ACC112 (cell line): ENCODE results near the gene GAPVD1.

Source experiments
- H2AFZ ChIP-seq: fragments of 200-600 bp; sonication (generic); one replicate; pipeline ENCODE4 v1.6.0; 2017; ENCODE audit warnings: antibody characterized with exemption, low read length; ENCODE audit not compliant: unreplicated experiment
- H3K27ac ChIP-seq: fragments of 200-600 bp; sonication (generic); 2 replicates; pipeline ENCODE4 v1.5.1; 2014; ENCODE audit warnings: low read depth, mild to moderate bottlenecking, antibody characterized with exemption, low read length, moderate library complexity
- H3K27me3 ChIP-seq: fragments of 200-600 bp; sonication (generic); 2 replicates; pipeline ENCODE4 v1.6.1; 2014; ENCODE audit warnings: mild to moderate bottlenecking, antibody characterized with exemption, low read length, moderate library complexity, mixed read lengths; ENCODE audit not compliant: insufficient read depth
- H3K36me3 ChIP-seq: fragments of 200-600 bp; sonication (generic); 2 replicates; pipeline ENCODE4 v1.6.1; 2016; ENCODE audit warnings: mild to moderate bottlenecking, antibody characterized with exemption, low read length, moderate library complexity, mixed read lengths; ENCODE audit not compliant: insufficient read depth
- H3K4me1 ChIP-seq: fragments of 200-600 bp; sonication (generic); one replicate; pipeline ENCODE4 v1.6.1; 2016; ENCODE audit warnings: low read length, mixed read lengths; ENCODE audit not compliant: insufficient read depth, unreplicated experiment, control insufficient read depth
- H3K4me3 ChIP-seq: fragments of 200-600 bp; sonication (generic); 2 replicates; pipeline ENCODE4 v1.5.1; 2014; ENCODE audit warnings: mild to moderate bottlenecking, low read depth, low read length
- H3K79me2 ChIP-seq: fragments of 200-600 bp; sonication (generic); one replicate; pipeline ENCODE4 v1.6.0; 2016; ENCODE audit warnings: low read length; ENCODE audit not compliant: control insufficient read depth, unreplicated experiment, insufficient read depth

Gene GAPVD1

DNA sequence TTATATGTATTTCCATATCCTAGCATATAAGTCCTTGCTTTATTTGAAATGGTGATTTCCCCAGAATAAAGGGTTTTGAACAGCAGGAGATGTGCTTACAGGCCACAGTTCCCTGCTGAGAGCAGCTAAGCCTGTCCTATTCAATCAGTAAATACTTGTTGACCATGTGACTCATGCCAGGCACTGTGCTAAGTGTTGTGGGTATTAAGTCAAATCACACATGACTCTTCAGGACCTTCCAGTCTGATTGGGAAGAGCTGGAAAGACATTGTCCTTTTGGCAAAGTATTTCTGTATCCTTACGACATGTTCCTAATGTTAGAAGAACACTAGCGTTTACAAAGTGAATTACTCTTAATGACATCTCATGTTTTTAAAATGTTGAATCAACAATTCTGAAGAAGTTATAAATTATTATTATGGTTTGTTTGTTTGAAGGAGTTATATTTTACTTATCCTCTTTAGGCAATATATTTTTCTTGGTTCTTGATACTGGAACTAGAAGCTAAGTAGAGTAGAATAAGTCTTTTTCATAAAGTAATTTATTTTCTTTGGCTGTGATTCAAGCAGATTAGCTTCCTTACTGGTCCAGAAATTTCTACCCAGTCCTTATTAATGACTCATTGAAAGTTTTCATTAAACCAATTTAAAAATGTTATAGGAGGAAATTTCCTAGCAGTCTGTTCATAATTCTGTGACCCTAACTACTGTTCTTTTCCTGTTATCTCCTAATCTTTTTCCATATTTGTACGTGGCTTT is 82.1 kb downstream of the GAPVD1 start:
- Histone ChIP-seq H3K27me3 (no peaks in the 10 kb centered on the region), H3K4me3 (no peak overlapping the region), H3K79me2 (no peaks in the 10 kb centered on the region), H2AFZ (no peak overlapping the region), H3K4me1 (peaks cover 14% of the 10 kb centered on the region), H3K27ac (peak overlapping the region; percentile 59), H3K36me3 (peaks cover 34% of the 10 kb centered on the region)

GRCh38 chr9:125346080-125346732 is 84.6 kb downstream of the GAPVD1 start:
- Histone ChIP-seq H3K27me3 (no peaks in the 10 kb centered on the region), H3K4me1 (peaks cover 14% of the 10 kb centered on the region)

GRCh38 chr9:125355601-125356000 is 94.0 kb downstream of the GAPVD1 start:
- Histone ChIP-seq H3K4me1 (no peaks in the 10 kb centered on the region), H3K36me3 (peaks cover 37% of the 10 kb centered on the region), H3K27ac (no peak overlapping the region), H3K4me3 (no peak overlapping the region), H3K27me3 (no peaks in the 10 kb centered on the region), H3K79me2 (no peaks in the 10 kb centered on the region), H2AFZ (no peak overlapping the region)

More at GRCh38 chr9:125346080-125346732, 84.6 kb downstream of the GAPVD1 start:
- no peak overlapping the region for H2AFZ ChIP-seq
- H3K36me3 ChIP-seq: peaks cover 56% of the 10 kb centered on the region
- no peak overlapping the region for H3K27ac ChIP-seq
- no peaks in the 10 kb centered on the region for H3K79me2 ChIP-seq
- no peak overlapping the region for H3K4me3 ChIP-seq

- peaks cover 32% of the 10 kb centered on the region for H3K36me3 ChIP-seq
These were observed 94.4 kb downstream of the GAPVD1 start for GRCh38 chr9:125356032-125356431.

GRCh38 chr9:125359011-125359410 is 97.4 kb downstream of the GAPVD1 start:
- Histone ChIP-seq H2AFZ (no peak overlapping the region), H3K4me1 (no peaks in the 10 kb centered on the region), H3K27ac (no peak overlapping the region), H3K79me2 (no peaks in the 10 kb centered on the region), H3K4me3 (no peak overlapping the region), H3K36me3 (peaks cover 24% of the 10 kb centered on the region), H3K27me3 (no peaks in the 10 kb centered on the region)

More at GRCh38 chr9:125356032-125356431, 94.4 kb downstream of the GAPVD1 start:
- H2AFZ ChIP-seq: no peak overlapping the region
- no peak overlapping the region for H3K4me3 ChIP-seq
- H3K79me2 ChIP-seq: no peaks in the 10 kb centered on the region
- no peak overlapping the region for H3K27ac ChIP-seq
- H3K4me1 ChIP-seq: no peaks in the 10 kb centered on the region
- no peaks in the 10 kb centered on the region for H3K27me3 ChIP-seq

DNA sequence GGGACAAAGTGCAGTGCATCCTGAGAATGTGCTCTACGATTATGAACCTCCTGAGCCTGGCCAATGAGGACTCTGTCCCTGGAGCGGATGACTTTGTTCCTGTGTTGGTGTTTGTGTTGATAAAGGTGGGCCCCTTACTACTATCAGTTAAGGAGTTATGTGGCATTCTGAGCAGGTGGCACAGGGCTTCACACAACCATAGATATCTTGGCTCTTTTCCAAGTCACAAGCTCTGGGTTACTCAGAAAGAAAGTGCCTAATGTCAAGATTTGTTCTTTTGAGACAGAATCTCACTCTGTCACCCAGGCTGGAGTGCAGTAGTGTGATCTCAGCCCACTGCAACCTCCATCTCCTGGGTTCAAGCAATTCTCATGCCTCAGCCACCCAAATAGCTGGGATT is 99.0 kb downstream of the GAPVD1 start:
- Histone ChIP-seq H3K79me2 (no peaks in the 10 kb centered on the region), H3K27me3 (no peaks in the 10 kb centered on the region), H3K4me1 (no peaks in the 10 kb centered on the region), H3K36me3 (peaks cover 22% of the 10 kb centered on the region), H3K27ac (no peak overlapping the region), H2AFZ (no peak overlapping the region), H3K4me3 (no peak overlapping the region)

- H3K4me3 ChIP-seq: no peak overlapping the region
- no peak overlapping the region for H3K27ac ChIP-seq
- no peaks in the 10 kb centered on the region for H3K4me1 ChIP-seq
- no peak overlapping the region for H2AFZ ChIP-seq
- peaks cover 12% of the 10 kb centered on the region for H3K36me3 ChIP-seq
- no peaks in the 10 kb centered on the region for H3K79me2 ChIP-seq
- no peaks in the 10 kb centered on the region for H3K27me3 ChIP-seq
These were observed 100.4 kb downstream of the GAPVD1 start for GRCh38 chr9:125361837-125362531.

DNA sequence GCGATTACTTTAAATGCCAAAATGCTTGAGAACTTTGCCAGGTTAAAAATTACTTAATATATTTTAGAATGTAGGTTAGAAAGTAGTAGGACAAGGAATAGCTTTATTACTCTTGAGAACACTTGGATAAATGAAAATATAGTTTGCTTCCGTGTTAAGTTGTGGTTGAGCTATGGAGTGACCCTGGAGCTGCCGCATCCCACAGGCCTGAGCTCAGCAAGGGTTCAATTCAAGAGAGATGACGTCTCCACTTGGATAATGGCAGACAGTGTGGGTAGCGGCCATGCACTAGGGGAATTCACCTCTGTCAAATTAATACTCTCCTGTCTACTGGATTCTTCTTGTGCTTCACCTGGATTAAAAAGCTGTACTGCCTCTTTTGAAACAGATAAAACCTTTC is 105.0 kb downstream of the GAPVD1 start:
- no peak overlapping the region for H2AFZ ChIP-seq
- no peaks in the 10 kb centered on the region for H3K27me3 ChIP-seq
- no peak overlapping the region for H3K27ac ChIP-seq
- peaks cover 4% of the 10 kb centered on the region for H3K36me3 ChIP-seq
- H3K4me3 ChIP-seq: no peak overlapping the region
- H3K4me1 ChIP-seq: no peaks in the 10 kb centered on the region
- no peaks in the 10 kb centered on the region for H3K79me2 ChIP-seq

GRCh38 chr9:125370786-125371185 is 109.2 kb downstream of the GAPVD1 start:
- no peak overlapping the region for H3K4me3 ChIP-seq
- no peaks in the 10 kb centered on the region for H3K4me1 ChIP-seq
- H3K79me2 ChIP-seq: no peaks in the 10 kb centered on the region
- H3K36me3 ChIP-seq: no peaks in the 10 kb centered on the region; the same call in none of the 2 replicates
- H3K27me3 ChIP-seq: no peaks in the 10 kb centered on the region
- no peak overlapping the region for H3K27ac ChIP-seq
- no peak overlapping the region for H2AFZ ChIP-seq

DNA sequence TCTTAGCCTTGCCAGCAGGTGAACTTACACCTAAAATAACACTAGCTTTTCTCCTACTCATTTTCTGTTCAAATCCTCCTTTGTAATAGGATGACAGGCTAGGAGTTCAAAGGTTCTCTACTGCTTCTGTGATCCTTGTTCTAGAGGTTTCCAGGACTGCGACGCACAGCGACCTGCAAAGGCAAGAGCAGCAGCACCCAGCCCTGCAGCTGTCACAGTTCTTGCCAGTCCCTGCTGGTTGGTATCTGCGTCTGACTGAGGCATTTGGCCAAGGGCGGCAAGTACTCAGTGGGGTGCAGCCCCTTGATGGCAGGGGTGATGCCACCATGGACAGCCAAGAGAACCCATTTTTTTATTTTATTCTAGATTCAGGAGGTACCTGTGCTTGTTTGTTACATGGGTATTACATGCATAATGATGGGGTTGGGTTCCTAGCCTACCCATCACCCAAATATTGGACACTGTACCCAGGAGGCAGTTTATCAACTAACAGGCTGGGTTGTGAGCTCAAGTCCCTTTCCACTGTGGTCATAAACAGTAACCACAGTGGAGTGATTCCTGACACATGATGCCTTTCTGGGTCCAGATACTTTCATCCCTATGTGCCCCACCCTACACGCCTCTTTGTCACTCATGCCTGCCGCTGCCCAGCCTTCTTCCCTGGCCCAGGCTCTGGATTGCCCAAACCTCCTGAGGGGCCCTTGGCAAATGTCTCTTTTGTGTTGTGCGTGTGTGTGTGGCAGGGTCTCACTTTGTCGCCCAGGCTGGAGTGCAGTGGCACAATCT is 111.0 kb downstream of the GAPVD1 start:
- peaks cover 5% of the 10 kb centered on the region; the same call in 1 of the 2 replicates for H3K27me3 ChIP-seq
- H3K4me3 ChIP-seq: no peak overlapping the region
- no peaks in the 10 kb centered on the region for H3K4me1 ChIP-seq
- H2AFZ ChIP-seq: no peak overlapping the region
- H3K27ac ChIP-seq: no peak overlapping the region
- no peaks in the 10 kb centered on the region for H3K79me2 ChIP-seq
- no peaks in the 10 kb centered on the region for H3K36me3 ChIP-seq
